Measurements from ENCODE around the gene ARSG.
"Not testable (repeated sequence)": the region's sequence is repeated elsewhere in the genome, so short reads cannot be mapped to it uniquely, and the experiment has no call there.

ARSG gene

GRCh38 chr17:68399638-68400403, 108.5 kb downstream of the ARSG start:
- no peak for DNase-seq

- no peak for DNase-seq
These were observed 109.1 kb downstream of the ARSG start for GRCh38 chr17:68400404-68400735.

- DNase-seq, result no peak
These were observed 110.0 kb downstream of the ARSG start for GRCh38 chr17:68401288-68401687.

- DNase-seq, result no peak
These were observed 111.8 kb downstream of the ARSG start for GRCh38 chr17:68403122-68403521.

GRCh38 chr17:68403837-68404236, 112.5 kb downstream of the ARSG start:
- DNase-seq, result not testable (repeated sequence)

GRCh38 chr17:68407656-68408055, 116.4 kb downstream of the ARSG start:
- DNase-seq, result not testable (repeated sequence)

GRCh38 chr17:68413597-68414560, 122.6 kb downstream of the ARSG start:
- not testable (repeated sequence) for DNase-seq

GRCh38 chr17:68414901-68415300, 123.6 kb downstream of the ARSG start:
- DNase-seq, result not testable (repeated sequence)

- no peak for DNase-seq
These were observed 126.0 kb downstream of the ARSG start for GRCh38 chr17:68417317-68417716.

GRCh38 chr17:68418876-68419275, 127.6 kb downstream of the ARSG start:
- no peak for DNase-seq

- no peak for DNase-seq
These were observed 128.8 kb downstream of the ARSG start for GRCh38 chr17:68420065-68420464.

GRCh38 chr17:68421486-68421885, 130.2 kb downstream of the ARSG start:
- no peak for DNase-seq

GRCh38 chr17:68422821-68423220, 131.5 kb downstream of the ARSG start:
- DNase-seq, result no peak

- DNase-seq, result no peak
These were observed 132.0 kb downstream of the ARSG start for GRCh38 chr17:68423251-68423650.

GRCh38 chr17:68424203-68424602, 132.9 kb downstream of the ARSG start:
- DNase-seq, result no peak

- DNase-seq, result no peak
These were observed 133.6 kb downstream of the ARSG start for GRCh38 chr17:68424861-68425260.

GRCh38 chr17:68425979-68426378, 134.7 kb downstream of the ARSG start:
- no peak for DNase-seq

GRCh38 chr17:68427575-68427974, 136.3 kb downstream of the ARSG start:
- DNase-seq, result no peak

- DNase-seq, result no peak
These were observed 137.3 kb downstream of the ARSG start for GRCh38 chr17:68428498-68429172.

- DNase-seq, result no peak
These were observed 138.6 kb downstream of the ARSG start for GRCh38 chr17:68429881-68430280.

GRCh38 chr17:68431045-68431608, 139.8 kb downstream of the ARSG start:
- no peak for DNase-seq

- no peak for DNase-seq
These were observed 140.4 kb downstream of the ARSG start for GRCh38 chr17:68431661-68432071.

Data from NCI-H2081 treated with DMSO at 0.1 percent for 48 hours (cell line).